Anterior cingulate cortex (tissue), 58 donors: ENCODE measurements around the gene PADI2.
A peak's percentile ranks its signal among the peaks of the same experiment; 100 is the strongest.

Experiments
- DNase-seq, 58 donors: peaks; one replicate each; lab custom pipeline; 2025; lab: John Stamatoyannopoulos, UW

Gene PADI2

DNA sequence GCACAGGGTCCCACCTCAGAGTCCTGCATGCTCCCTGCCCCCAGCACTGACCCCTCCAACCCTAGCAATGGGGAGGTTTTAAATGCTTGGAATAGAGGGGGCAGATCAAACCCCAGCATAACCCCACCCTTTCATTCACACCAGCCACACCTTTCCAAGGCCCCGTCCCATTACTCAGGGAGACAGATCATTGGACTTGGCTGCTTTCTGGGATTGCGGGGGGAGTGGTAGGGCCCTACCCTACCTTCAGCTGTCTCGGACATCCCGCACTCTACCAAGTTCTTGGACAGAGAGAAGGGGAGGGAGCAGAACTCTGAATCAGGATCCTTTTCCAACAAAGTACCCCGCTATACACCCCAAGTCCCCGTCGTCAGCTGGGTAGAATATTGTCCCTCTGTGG, 983 bp downstream of the PADI2 start:
- no peak for DNase-seq

DNA sequence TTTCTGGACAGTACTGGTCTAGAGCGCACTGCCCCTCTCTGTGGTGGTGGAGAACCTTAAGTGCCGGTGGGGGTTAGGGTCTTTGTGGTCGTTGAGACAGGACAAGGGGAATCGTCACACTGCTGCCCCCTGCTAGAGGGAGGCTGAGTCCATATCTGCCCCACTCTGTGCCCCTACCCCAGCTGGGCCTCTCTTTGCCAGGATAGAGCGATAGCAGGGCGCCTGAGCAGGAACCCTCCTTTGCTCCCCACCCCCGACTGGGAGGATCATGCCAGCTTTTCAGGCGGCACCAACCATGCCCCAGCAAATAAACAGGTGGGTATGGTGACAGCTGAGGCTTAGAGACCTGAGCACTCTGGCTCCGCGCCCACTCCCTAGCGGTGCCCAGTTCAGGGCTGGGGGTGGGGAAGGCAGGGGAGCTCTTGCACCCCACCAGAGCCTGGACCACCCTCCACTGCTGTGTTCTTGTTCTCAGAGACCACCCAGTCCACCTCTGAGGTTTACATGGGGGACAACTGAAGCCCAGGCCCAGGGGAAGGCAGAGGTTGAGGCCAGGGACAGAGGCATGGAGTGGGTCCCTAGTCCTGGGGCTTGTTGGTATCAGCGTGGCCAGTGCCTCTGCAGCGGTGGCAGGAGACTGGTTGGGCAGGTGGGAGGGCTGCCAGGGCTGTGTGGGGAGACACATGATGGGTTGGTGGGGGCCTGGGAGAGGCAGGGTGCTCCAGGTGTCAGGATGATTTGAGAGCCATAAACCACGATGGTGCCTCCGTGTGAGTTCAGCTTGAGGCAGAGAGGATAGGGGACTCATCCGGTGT, 1.6 kb downstream of the PADI2 start:
- DNase-seq = peak in 6 of 58 donors; percentile 28 to 64 (median 40)

DNA sequence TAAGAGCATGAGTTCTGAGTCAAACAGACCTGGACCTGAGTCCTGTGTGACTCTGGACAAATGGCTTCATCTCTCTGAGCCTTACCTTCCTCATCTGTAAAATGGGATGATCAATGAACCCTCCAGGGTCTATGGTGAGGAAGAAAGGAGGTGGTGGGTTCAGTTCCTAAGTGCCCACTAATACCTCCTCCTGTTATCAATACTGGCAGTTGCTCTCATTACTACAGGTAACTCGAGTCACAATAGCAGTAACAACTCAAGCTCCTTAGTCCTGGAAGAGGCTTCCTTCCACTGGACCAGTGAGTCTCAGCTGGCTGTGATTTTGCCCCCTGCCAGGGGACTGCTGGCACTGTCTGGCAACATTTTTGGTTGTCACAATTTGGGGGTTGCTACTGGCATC, 2.6 kb downstream of the PADI2 start:
- DNase-seq = no peak

DNA sequence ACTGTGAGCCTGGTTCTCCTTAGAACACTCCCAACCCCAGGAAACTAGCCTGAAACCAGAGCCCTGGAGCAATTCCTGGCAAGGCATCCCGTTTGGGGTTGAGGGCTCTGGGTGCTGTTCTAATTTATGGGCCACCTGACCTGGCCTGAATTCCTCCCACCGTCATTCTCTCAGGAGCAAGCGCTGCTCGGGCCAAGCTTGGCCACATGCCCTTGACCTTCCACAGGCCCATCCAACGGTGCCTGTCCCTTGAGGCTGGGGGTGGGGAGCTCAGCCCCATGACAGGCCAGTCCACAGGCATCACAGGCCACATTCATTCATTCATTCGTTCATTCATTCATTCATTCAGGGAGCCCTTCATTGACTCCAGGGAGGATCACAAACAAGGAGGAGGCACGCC, 5.3 kb downstream of the PADI2 start:
- DNase-seq = peak in 37 of 58 donors; percentile 8 to 70 (median 45)

DNA sequence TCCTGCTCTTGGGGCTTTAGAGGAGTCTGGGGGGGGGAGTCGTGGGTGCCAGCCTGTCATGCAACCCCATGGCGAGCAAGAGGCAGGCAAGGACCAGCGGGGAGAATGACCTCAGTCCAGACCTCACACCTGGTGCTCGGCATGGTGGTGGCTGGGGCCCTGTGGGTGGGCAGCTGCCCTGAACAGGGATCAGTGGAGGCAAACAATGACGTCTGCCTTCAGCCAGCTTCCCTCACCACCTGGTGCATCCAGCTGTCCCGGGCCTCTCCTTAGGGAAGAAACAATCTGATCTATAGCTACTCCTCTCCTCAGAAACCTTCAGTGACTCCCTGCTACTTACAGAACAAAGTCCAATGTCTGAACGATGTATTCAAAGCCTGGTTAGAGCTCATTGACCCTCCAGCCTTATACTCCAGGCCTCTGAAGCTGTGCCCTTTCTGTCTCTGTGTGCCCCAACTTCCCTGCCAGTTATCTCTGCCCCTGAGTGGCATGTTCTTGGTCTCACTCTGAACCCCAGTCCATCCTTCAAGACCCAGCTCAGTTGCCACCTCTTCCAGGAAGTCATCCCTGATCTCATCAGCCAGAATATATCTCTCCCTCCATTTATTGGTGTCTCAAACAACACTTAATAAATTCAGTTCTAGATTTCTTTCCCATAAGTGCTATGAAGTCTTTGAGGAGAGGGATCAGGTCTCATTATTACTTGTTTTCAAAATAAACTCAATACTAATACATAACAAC, 6.6 kb downstream of the PADI2 start:
- DNase-seq = no peak

DNA sequence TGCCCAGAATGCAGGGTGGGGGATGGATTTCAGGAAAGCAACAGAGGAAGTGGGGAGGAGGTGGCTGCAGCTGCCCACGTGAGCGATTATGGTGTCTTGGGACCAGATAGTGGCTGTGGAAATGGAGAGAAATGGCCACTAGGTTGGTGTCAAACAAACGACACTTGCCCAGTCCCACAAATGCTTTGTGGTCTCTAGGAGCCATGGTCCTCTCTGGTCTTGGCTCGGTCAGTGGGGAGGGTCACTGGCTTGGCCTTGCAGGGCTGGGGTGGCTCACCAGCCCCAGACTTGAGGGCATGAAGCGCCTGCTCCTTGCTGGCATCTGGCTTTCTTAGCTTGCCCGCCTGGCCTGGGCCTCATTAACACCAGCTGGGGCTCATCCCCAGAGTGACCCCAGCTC, 7.2 kb downstream of the PADI2 start:
- DNase-seq = peak in 1 of 58 donors; percentile 31

DNA sequence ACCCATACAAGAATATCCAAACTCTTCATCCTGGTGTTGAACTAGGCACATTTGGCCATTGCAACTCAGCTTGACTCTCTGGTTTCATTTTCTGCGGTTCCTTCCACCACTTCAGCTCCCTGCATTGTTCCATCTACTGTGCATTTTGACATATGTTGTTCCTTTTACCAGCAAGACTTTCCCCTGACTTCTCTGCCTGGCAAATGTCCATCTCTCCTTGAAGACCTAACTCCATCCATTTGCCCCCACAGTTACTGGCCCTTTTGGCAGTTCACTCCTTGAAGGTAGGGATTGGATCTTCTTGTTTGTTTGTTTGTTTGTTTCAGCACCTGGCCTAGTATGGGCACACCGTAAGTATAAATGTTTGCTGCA, 8.7 kb downstream of the PADI2 start:
- DNase-seq = no peak

DNA sequence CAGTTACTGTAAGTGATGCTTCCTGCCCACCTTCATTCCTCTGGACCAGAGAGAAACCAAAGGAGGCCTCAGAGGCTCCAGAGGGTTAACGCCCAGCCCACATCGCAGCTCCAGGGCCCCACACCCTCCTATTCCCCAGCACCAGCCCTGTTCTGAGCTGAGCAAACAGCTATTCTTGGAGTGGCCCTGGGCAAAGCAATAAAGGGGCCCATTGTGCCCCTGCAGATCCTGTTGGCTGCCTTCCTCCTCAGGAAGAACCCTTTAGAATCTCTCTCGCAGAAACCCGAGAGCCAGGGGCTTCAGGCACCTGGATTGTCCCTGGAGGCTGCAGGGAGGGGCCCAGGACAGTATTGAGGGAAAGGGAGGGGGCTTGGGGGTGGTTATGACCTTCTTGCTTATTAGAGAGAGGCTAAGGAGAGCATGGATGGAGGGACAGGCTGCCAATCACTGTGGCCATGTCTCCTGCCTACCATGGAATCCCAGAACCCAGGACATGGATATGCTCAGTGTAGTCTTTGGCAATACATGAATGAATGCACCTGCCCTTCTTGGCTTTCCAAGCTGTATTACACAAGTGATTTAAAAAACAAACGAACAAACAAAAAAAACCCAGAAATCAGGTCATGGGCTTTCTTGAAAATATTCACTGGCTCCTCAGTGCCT, 9.2 kb downstream of the PADI2 start:
- DNase-seq = peak in 53 of 58 donors; percentile 19 to 89 (median 71)

DNA sequence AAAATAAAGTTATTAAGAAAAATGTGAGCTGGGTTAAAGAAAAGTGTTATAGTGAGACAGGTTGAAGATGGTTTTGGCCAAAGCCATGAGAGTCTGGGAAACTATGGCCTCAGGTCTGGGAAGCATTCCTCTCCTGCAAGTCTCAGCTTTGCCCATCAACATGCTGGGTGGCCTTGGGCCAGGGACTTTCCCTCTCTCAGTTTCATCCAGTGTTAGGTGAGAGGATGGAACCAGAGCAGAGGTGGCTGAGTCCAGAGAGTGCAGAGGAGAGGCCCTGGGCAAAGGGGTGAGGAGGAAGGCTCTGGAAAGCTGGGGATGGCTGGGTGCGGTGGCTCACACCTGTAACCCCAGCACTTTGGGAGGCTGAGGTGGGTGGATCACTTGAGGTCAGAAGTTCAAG, 10.5 kb downstream of the PADI2 start:
- no peak for DNase-seq

DNA sequence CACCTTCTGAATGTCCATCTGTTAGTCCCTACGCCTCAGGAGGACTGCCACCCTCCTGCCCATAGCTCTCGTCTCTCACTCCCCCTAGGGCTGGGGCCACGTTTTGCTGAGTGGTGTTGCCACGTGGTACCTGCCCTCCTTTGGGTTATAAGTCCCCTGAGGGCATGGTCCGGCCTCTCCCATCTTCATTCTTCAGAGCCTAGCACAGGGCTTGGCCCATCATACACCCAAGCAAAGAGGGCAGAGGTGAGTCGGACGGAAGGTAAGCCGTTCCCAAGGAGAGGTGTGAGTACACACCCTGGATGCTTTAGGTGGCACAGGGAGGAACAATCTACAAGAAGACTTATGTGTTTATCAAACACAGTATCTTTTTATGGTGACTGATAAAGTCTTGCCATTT, 10.9 kb downstream of the PADI2 start:
- no peak for DNase-seq

DNA sequence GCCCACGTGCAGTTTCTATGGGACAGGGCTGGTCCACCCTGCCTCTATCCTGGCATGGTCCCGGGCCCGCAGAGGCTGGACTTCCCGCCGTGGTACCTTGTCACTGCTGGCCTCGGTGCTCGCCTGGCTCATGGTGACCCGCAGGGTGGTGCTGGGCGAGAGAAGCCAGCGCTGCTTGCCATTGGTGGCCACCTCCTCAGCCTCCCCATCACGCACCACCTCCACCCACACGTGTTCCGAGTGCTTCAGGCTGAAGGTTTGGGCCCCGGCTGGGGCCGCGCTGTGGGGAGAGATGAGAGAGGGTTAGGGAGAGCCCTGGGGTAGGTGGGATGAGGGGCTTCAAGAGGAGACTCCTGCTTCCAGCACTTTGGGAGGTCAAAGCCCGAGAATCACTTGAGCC, 14.5 kb downstream of the PADI2 start:
- no peak for DNase-seq

DNA sequence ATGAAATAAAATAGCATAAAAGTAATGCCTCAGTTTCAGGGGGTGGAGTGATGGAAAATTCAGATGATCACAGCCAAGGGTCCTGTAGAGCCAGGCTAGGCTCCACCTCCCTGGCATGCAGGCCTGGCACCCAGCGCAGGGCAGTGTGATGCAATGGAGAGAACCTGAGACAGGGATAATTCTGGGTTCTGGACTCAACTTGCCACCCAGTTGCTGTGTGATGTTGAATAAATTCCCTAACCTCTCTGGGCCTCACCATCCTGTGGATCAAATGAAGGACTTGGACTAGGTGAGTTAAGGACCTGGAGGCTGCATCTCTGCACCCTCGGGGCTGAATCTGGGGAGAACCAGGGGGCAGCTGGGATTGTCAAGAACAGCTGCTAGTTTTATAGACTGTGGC, 17.0 kb downstream of the PADI2 start:
- DNase-seq = no peak

DNA sequence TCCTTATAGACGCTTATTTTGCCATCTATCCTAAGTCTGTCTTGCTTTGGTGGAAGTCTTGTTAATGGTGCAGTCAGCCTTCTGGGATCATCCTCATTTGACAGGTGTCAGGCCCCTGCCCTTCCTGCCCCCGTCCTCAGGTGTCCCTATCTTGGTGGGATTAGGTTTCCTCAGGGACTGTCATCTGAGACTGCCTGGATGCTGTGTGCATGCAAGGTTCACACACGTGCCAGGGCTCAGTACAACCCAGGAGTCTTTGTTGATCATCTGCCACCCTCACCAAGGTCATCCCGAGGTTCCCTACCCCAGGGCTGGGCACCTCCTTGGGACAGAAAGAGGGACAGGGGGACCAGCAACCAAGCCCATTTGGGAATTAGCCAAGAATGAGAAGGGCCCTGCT, 18.0 kb downstream of the PADI2 start:
- no peak for DNase-seq

DNA sequence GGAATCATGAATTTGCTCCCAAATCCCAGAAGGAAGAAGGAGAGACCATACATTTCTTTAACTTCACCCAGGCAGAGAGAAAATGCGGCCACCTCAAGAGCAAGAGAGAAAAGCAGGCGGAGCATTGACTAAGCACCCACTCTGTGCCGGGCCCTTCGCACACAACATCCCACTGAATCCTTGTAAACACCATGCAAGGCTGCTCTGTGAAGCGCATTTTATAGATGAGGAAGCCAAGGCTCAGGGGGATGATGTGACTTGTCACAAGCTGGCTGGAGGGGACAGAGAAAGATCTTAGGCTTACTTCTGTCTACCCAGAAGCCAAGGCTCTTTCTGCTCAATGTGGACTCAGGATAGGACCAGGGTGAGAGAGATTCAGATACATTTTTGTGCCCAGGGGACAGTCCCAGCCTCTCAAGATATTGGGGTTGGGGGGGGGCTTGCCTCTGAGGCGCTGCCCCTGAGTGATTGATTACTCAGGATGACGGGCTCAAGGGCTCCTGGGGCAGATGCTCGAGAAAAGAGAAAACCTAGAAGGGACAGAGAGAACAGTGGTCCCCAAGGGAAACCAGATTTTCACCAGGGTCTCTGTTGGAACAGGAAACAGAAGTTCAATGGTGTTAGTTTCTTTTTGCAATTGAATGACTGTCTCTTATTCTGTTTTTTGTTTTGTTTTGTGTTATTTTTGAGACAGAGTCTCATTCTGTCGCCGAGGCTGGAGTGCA, 19.5 kb downstream of the PADI2 start:
- no peak for DNase-seq

DNA sequence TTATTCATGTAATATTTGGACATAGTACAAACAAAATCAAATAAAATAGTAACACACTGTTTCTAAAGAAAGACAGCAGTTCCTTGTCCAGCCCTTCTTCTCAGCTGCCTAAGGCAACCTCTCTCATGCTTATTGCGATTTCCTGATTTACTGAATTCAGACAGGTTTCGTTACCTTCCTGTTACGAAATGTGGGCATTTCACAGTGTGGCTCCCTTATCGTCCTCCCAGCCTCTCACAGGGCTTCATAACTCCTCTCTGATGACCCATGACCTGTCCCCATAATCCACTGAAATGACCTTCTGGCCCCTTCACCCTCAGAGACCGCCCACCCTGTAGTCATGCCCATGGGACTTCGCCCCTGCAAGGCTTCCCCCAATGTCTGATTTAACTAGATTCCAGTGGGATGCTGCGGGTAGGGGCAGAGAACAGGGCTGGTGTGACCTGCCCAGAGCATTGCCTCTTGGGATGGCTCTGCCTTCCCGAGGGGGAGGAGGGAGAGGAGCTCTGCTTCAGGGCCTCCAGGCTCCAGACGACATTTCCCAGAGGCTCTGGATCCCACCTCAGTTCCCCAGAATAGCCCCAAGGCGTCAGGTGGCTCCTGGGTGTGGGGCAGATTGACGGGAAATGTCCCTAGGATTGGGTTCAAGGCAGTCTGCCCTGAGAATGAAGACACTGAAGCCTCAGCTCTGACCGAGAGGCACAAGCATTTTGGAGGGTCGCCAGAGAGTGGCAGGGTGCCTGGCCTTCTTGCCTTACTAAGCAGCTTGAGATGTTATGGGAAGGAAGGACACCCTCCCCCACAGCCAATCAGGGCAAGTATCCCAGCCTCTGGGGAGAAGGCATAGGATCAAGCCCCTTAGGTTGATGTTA, 20.6 kb downstream of the PADI2 start:
- peak in 49 of 58 donors; percentile 19 to 81 (median 51) for DNase-seq

DNA sequence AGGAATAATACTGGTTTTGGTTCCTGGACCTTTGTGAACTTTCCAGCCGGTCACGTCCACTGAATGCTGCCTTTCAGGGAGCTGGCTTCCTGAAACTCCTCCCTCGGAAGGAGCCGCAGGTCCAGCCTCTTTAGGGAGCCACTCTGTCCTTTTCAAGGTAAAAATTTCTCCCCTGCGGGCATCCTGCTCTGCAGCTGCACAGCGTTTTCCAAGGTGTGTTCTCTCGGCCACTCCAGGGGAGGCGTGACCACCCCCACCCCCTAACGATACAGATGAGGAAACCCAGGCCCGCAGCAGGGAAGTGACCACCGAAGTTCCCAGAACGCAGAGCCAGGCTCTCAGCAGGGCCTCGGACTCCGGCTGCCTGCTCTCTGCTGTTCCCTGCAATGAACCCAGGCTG, 21.5 kb downstream of the PADI2 start:
- DNase-seq = no peak

DNA sequence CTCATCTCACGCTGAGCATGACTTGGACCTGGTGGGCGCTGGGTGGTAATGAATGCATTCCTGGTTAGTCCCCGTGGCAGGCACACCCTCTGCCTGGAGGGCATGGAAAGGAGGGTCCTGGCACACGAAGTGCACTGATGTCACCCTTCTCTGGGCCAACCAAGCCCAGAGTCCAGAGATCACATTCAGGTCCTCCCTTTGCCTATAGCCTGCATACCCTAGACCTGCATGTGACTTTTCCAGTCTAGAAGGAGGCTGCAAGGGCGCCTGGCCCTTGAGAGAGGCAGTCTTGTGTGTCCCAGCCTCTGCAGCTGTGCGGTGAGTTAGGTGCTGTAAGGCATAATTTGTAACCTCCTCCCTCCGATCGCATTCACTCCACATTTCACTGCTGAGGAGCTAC, 22.1 kb downstream of the PADI2 start:
- DNase-seq = peak in 1 of 58 donors; percentile 51

DNA sequence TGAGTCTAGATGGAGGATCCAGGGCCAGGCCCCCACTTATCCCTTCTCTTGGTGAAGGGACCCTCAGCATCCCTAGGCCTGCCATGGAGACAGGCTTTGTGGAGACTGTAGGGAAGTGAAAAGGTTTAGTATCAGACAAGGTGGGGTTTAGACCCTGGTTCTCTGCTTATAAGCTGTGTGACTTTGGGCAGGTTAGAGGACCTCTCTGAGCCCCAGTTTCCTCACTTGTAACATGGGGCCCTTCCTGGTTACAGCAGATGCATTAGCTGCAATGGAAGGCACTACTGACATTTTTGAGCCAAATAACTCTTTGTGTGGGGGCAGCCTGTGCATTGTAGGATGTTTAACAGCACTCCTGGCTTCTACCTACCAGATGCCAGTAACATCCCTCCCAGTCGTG, 22.7 kb downstream of the PADI2 start:
- no peak for DNase-seq

DNA sequence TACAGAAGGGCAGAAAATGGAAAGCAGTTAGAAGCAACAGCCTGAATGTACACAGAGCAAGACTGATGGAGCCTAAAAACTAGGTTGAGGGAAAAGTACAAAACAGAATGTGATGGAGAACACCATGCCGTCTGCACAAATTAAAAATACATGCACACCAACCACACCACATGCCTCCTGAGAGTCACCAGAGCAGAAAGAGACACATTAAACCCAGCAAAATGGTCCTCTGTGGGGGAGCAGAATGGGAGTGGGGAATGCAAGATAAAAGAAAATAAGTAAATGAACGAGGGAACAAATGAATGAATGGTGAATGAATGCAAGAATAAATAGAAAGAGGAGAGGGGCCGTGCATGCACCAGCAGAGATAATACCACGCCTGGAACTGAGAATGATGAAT, 24.1 kb downstream of the PADI2 start:
- no peak for DNase-seq

DNA sequence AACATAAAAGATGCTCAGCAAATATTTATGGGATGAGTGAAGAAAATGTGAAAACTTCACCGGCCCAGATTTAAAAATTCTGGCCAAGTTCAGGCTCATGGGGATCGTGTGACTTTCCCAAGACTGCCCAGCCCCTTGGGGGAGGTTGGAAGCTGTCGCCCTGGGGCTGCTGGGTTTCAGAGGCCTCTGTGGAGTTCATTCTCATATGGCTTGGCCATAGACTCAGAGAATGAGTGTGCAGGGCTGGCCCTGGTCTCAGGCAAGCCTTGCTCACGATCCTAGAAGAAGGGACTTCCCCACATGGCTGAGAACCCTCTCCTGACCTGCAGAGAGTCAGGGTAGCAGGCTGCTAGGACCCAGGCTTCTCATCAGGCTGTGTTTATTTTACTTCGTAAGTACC, 24.6 kb downstream of the PADI2 start:
- DNase-seq = no peak
